ENCODE measurements around the gene PGM5. TPM values are rescaled to one million over a fixed set of nuclear protein-coding genes. Genes with fewer than 3 reads are reported as not detected.

Gene PGM5
- total and polyA plus RNA-seq, 8 donors = 12.7 to 61.3 (median 52.0) TPM

DNA sequence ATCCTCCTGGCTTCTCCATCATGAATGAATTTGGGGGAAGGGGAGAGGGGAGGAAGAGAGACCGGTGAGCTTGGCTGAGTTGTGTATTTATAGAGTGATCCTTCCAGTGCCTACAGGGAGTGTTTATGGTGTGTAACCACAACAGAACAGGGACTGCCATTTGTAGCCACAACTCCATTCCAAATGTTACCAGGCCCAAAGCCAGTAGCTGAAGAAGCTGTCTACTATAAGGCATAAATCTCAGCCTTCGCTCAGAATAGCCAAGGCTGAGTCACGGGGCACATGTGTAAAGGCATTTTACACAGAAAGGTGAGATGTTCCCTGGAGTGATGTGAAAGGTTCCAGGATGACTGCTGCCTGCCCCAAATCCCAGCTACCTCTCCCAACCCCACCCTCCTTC, 181.8 kb downstream of the PGM5 start:
- no peaks in the 10 kb centered on the region for H3K36me3 ChIP-seq
- no peaks in the 10 kb centered on the region for H3K27me3 ChIP-seq
- H3K27ac ChIP-seq = no peak overlapping the region
- H3K9me3 ChIP-seq = no peaks in the 10 kb centered on the region
- H3K4me3 ChIP-seq = no peak overlapping the region
- TF ChIP-seq, protein P1, sequence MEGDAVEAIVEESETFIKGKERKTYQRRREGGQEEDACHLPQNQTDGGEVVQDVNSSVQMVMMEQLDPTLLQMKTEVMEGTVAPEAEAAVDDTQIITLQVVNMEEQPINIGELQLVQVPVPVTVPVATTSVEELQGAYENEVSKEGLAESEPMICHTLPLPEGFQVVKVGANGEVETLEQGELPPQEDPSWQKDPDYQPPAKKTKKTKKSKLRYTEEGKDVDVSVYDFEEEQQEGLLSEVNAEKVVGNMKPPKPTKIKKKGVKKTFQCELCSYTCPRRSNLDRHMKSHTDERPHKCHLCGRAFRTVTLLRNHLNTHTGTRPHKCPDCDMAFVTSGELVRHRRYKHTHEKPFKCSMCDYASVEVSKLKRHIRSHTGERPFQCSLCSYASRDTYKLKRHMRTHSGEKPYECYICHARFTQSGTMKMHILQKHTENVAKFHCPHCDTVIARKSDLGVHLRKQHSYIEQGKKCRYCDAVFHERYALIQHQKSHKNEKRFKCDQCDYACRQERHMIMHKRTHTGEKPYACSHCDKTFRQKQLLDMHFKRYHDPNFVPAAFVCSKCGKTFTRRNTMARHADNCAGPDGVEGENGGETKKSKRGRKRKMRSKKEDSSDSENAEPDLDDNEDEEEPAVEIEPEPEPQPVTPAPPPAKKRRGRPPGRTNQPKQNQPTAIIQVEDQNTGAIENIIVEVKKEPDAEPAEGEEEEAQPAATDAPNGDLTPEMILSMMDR (IDR thresholded peaks at IDR 0.05) = no peak
- peaks cover 0 to 8% of the 10 kb centered on the region in 2 donors for H3K4me1 ChIP-seq
- DNase-seq (no peak), ATAC-seq (no peak)
- intact Hi-C loops (cut with DNase I) = no loop called here

GRCh38 chr9:68540712-68541535, 184.5 kb downstream of the PGM5 start, which contains the start of gene TMEM252:
TMEM252 (minus strand) TSS chr9:68540883; CDS start chr9:68540814, 69 bp downstream.
- TF ChIP-seq, protein P1 (IDR thresholded peaks at IDR 0.05) = no peak
- Histone ChIP-seq H3K27ac (no peak within 1 kb of the TSS), H3K36me3 (no peaks in the 10 kb centered on the region), H3K9me3 (no peaks in the 10 kb centered on the region), H3K4me3 (no peak within 1 kb of the TSS), H3K27me3 (no peaks in the 10 kb centered on the region), H3K4me1 (peaks cover 3 to 8% of the 10 kb centered on the region in 2 donors)
- DNase-seq = no peak
- peak; percentile 53 for ATAC-seq
- intact Hi-C loops (cut with DNase I) = no loop called here

DNA sequence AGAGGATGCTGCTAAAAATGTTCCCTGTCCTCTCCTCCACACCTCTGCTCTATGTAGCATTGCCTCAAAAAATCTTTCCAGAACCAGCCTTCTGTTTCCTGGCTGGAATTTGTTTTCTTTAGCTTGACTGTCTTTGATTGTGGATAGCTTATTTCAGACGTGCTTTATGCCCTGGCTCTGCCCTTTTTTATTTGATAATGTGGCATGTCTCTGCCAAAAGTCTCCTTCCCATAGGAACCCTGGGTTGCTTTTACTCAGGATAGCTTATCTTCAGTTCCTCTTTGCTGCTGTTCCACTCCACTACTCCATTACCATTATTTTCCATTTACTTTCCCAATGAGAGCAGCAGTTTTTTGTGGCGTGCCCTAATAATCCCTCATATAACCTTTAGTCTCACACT, 185.2 kb downstream of the PGM5 start:
- H3K4me3 ChIP-seq = no peak overlapping the region
- ATAC-seq (no peak), DNase-seq (no peak)
- H3K36me3 ChIP-seq = no peaks in the 10 kb centered on the region
- H3K27ac ChIP-seq = no peak overlapping the region
- TF ChIP-seq, protein P1 (IDR thresholded peaks at IDR 0.05) = no peak
- intact Hi-C loops (cut with DNase I) = no loop called here
- peaks cover 8% of the 10 kb centered on the region in 2 donors for H3K4me1 ChIP-seq
- no peaks in the 10 kb centered on the region for H3K9me3 ChIP-seq
- H3K27me3 ChIP-seq = no peaks in the 10 kb centered on the region

- H3K27ac ChIP-seq = peak overlapping the region in 1 of 2 donors; percentile 93
- H3K9me3 ChIP-seq = no peaks in the 10 kb centered on the region
- TF ChIP-seq, protein P1 (IDR thresholded peaks at IDR 0.05) = no peak
- ATAC-seq = no peak
- no peak for DNase-seq
- H3K27me3 ChIP-seq = no peaks in the 10 kb centered on the region
- H3K36me3 ChIP-seq = no peaks in the 10 kb centered on the region
- no peak overlapping the region for H3K4me3 ChIP-seq
- intact Hi-C loops (cut with DNase I) = no loop called here
- H3K4me1 ChIP-seq = peaks cover 8 to 28% of the 10 kb centered on the region in 2 donors
Observed at GRCh38 chr9:68545033-68545705, 188.8 kb downstream of the PGM5 start.

Measured in left lung (tissue), 10 donors.